Activated T-cell treated with anti-CD3 and anti-CD28 coated beads, Interleukin-2, amount 50 U/mL, for 24 hours (primary cell): ENCODE data around the gene ARHGEF5.
"Not testable (repeated sequence)": the region's sequence is repeated elsewhere in the genome, so short reads cannot be mapped to it uniquely, and the experiment has no call there.

Experiments
- DNase-seq: peaks from one replicate; pipeline ENCODE4 v3.0.0-alpha.2; 2020
- H3K27ac Mint-ChIP-seq: 2 replicates; pipeline ENCODE4 v1.8.0; 2020; ENCODE audit warnings: mild to moderate bottlenecking, mixed read lengths
- H3K27me3 Mint-ChIP-seq: 2 replicates; pipeline ENCODE4 v1.8.0; 2020; ENCODE audit warnings: mixed read lengths
- H3K36me3 Mint-ChIP-seq: 2 replicates; pipeline ENCODE4 v1.8.0; 2020; ENCODE audit warnings: low read depth, mixed read lengths
- H3K4me1 Mint-ChIP-seq: 2 replicates; pipeline ENCODE4 v1.8.0; 2020; ENCODE audit warnings: low read depth, mixed read lengths
- H3K4me3 Mint-ChIP-seq: 2 replicates; pipeline ENCODE4 v1.8.0; 2020; ENCODE audit warnings: mild to moderate bottlenecking, moderate library complexity, mixed read lengths
- H3K9me3 Mint-ChIP-seq: 2 replicates; pipeline ENCODE4 v1.8.0; 2020; ENCODE audit warnings: mixed read lengths

Gene ARHGEF5

GRCh38 chr7:144355176-144355822 lies at the start of gene ARHGEF5:
ARHGEF5 (plus strand) TSS chr7:144355402; CDS start chr7:144362670, 7,268 bp downstream.
- not testable (repeated sequence) for DNase-seq, H3K27me3 Mint-ChIP-seq, H3K36me3 Mint-ChIP-seq, H3K4me1 Mint-ChIP-seq, H3K9me3 Mint-ChIP-seq
- peak within 1 kb of the TSS; percentile 79 for H3K27ac Mint-ChIP-seq
- H3K4me3 Mint-ChIP-seq, result peak within 1 kb of the TSS; percentile 72

DNA sequence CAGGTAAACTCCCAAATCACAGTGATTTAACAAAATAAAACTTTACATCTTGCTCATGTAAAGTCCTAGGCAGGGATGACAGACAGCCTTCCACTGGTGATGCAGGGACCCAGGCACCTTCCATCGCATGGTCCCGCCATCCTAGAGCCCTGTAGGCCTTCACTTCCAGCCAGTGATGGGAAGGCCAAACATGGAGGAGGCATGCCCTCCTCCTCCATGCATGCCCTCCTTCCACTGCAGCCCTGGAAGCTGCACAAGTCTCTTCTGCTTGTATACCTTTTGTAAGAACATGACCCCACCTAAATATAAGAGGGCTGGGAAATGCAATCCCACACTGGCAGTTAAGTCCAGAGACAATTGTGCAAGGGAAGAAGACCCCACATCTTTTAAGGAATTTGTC lies 45.5 kb upstream of the ARHGEF5 start:
- H3K9me3 Mint-ChIP-seq, H3K4me3 Mint-ChIP-seq, H3K27ac Mint-ChIP-seq, H3K27me3 Mint-ChIP-seq, DNase-seq, H3K4me1 Mint-ChIP-seq, H3K36me3 Mint-ChIP-seq: not testable (repeated sequence)

- not testable (repeated sequence) for H3K36me3 Mint-ChIP-seq, H3K9me3 Mint-ChIP-seq, DNase-seq, H3K27ac Mint-ChIP-seq, H3K4me3 Mint-ChIP-seq, H3K4me1 Mint-ChIP-seq, H3K27me3 Mint-ChIP-seq
Measured at GRCh38 chr7:144311218-144311617, 44.0 kb upstream of the ARHGEF5 start.

- H3K4me1 Mint-ChIP-seq, H3K36me3 Mint-ChIP-seq, H3K4me3 Mint-ChIP-seq, H3K27ac Mint-ChIP-seq, H3K27me3 Mint-ChIP-seq, H3K9me3 Mint-ChIP-seq, DNase-seq: not testable (repeated sequence)
Measured at GRCh38 chr7:144311872-144312469, 43.2 kb upstream of the ARHGEF5 start, which contains the start of gene OR2A1. OR2A1 (plus strand) TSS chr7:144312419; CDS start chr7:144318125, 5,706 bp downstream.

GRCh38 chr7:144317537-144317936 lies 37.7 kb upstream of the ARHGEF5 start:
- not testable (repeated sequence) for H3K27ac Mint-ChIP-seq, DNase-seq, H3K27me3 Mint-ChIP-seq, H3K36me3 Mint-ChIP-seq, H3K9me3 Mint-ChIP-seq, H3K4me1 Mint-ChIP-seq, H3K4me3 Mint-ChIP-seq

DNA sequence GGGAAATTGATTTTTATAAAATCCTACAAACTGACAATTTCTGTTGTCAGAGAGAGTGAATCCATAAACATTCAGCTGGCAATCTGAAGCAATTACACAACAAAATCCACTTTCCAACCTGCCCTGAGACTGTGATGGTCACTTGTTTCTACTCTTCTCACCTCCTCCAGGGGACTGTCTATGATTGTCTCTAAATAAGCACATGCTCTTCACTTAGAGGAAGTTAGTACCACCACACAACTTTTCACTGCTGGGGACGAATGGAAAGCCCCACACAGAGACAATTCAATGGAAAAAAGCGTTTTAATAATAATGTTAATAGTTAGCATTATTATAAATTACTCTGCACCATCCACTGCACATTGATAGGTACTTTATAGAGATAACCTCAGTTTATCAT lies 35.7 kb upstream of the ARHGEF5 start:
- not testable (repeated sequence) for H3K9me3 Mint-ChIP-seq

GRCh38 chr7:144321677-144322206 lies 33.5 kb upstream of the ARHGEF5 start:
- not testable (repeated sequence) for DNase-seq, H3K4me1 Mint-ChIP-seq, H3K27me3 Mint-ChIP-seq, H3K27ac Mint-ChIP-seq, H3K9me3 Mint-ChIP-seq, H3K36me3 Mint-ChIP-seq, H3K4me3 Mint-ChIP-seq

More for the DNA sequence above, 35.7 kb upstream of the ARHGEF5 start:
- not testable (repeated sequence) for H3K4me3 Mint-ChIP-seq, H3K36me3 Mint-ChIP-seq, H3K27me3 Mint-ChIP-seq, H3K4me1 Mint-ChIP-seq, H3K27ac Mint-ChIP-seq, DNase-seq

DNA sequence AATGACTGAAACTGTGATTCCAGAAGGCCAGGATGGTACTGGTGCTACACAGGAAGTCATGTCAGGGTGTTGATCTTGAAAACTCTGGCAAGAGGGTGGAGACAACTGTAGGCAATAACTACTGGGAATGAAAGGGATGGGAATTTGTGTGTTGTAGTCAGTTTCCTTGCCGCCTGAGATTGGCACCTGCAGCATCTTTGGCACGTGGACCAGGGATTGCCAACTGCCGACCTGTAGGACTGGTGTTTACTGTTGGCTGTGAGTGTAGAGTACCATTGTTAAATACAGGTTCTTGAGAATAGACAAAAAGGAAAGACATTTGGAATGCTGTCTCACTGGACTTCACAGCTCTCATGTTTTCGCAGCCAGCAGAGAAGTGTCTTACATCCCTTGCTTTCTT lies 31.8 kb upstream of the ARHGEF5 start:
- not testable (repeated sequence) for H3K4me3 Mint-ChIP-seq, H3K9me3 Mint-ChIP-seq, H3K4me1 Mint-ChIP-seq, H3K27me3 Mint-ChIP-seq, DNase-seq, H3K27ac Mint-ChIP-seq, H3K36me3 Mint-ChIP-seq

GRCh38 chr7:144325868-144326267 lies 29.3 kb upstream of the ARHGEF5 start:
- not testable (repeated sequence) for H3K27me3 Mint-ChIP-seq, H3K36me3 Mint-ChIP-seq, H3K4me3 Mint-ChIP-seq, H3K27ac Mint-ChIP-seq, DNase-seq, H3K9me3 Mint-ChIP-seq, H3K4me1 Mint-ChIP-seq

- not testable (repeated sequence) for H3K4me3 Mint-ChIP-seq, H3K9me3 Mint-ChIP-seq, H3K36me3 Mint-ChIP-seq, H3K27me3 Mint-ChIP-seq, H3K27ac Mint-ChIP-seq, H3K4me1 Mint-ChIP-seq, DNase-seq
Measured at GRCh38 chr7:144330044-144330443, 25.2 kb upstream of the ARHGEF5 start.

- not testable (repeated sequence) for H3K27me3 Mint-ChIP-seq, H3K4me3 Mint-ChIP-seq, DNase-seq, H3K9me3 Mint-ChIP-seq, H3K36me3 Mint-ChIP-seq, H3K4me1 Mint-ChIP-seq, H3K27ac Mint-ChIP-seq
Measured at GRCh38 chr7:144331221-144331995, 23.8 kb upstream of the ARHGEF5 start.

DNA sequence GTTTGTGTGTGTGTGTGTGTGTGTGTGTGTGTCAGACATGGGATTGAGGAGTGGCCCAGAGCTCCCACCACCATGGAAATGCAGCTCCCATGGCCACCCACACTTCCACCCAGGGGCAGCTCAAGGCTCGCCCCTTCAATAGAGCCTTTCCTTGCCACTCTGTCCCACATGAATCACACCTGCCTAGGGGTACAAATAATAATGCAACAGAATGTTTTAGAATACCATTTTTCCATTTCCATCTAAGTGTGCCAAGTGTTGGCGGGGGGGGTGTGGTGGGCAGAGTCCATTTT lies 23.3 kb upstream of the ARHGEF5 start:
- H3K36me3 Mint-ChIP-seq, H3K27me3 Mint-ChIP-seq, H3K27ac Mint-ChIP-seq, H3K4me1 Mint-ChIP-seq, H3K9me3 Mint-ChIP-seq, DNase-seq, H3K4me3 Mint-ChIP-seq: not testable (repeated sequence)

DNA sequence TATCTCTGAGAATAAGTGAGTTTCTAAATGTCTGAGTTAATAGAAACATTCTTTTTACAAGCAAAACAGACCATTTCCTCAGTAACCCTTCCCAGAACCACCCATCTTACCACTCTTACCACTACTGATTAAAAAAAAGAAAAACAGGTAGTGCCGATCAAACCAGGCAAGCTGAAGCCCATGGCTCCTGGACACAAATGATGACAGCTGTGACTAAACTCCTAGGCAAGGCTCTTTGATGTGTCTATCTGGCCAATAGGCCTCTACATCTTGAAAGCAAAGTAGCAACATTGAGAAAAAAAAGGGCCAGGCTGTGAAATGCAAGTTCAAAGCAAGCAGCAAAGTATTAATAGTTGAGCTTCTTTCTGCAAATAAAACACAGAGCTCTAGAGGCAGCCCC lies 6.6 kb upstream of the ARHGEF5 start:
- not testable (repeated sequence) for DNase-seq, H3K4me3 Mint-ChIP-seq, H3K4me1 Mint-ChIP-seq, H3K27ac Mint-ChIP-seq, H3K27me3 Mint-ChIP-seq, H3K9me3 Mint-ChIP-seq, H3K36me3 Mint-ChIP-seq

DNA sequence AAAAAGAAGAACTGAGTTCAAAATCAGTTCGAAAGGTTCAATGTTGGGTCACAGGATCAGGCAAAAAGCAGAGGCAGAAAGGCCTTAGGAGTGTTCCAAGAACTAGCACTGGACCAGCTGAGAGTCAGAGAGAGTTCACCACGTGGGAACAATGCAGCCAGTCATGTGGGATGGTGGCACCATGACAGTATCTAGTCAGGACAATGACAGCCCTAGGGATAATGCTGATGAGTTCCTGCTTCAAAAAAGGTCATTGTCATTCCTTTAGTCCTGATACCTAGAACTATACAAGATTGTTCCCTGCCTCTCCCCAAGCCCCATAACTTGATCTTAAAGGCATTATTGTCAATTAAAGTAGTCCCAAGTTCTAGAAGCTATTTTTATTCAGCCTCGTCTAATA lies 3.5 kb upstream of the ARHGEF5 start:
- not testable (repeated sequence) for H3K4me3 Mint-ChIP-seq, H3K27ac Mint-ChIP-seq, DNase-seq, H3K9me3 Mint-ChIP-seq, H3K36me3 Mint-ChIP-seq, H3K4me1 Mint-ChIP-seq, H3K27me3 Mint-ChIP-seq

DNA sequence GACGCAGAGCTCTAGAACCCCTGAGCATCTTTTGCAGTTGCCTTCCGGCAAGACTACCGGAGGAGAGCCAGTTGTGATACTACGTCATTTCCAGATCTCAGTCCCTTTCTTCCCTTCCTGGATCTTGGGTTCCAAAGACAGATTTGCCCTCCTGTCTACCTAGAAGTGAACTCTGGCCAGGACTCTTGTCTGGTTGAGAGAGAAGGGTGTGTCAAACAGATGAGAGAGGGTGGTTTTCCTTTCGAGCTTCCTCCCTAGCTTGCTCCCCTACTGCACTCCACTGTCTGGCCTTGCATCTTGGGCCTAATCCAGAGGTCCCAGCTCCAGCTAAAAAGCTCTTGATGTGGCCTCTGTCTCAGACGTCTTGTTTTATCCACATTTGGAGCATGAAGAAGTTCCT lies 983 bp downstream of the ARHGEF5 start:
- not testable (repeated sequence) for H3K36me3 Mint-ChIP-seq, H3K27me3 Mint-ChIP-seq, H3K4me3 Mint-ChIP-seq, H3K9me3 Mint-ChIP-seq, H3K27ac Mint-ChIP-seq, H3K4me1 Mint-ChIP-seq, DNase-seq
